Activated CD4-positive, alpha-beta T cell treated with anti-CD3 and anti-CD28 coated beads, Interleukin-2, amount 10 ng/mL, durations not matched to agents 24 days and 14 days (primary cell): Measurements from ENCODE around the gene NFASC. TPM values are rescaled to one million over a fixed set of nuclear protein-coding genes. Genes with fewer than 3 reads are reported as not detected.

Source experiments
- DNase-seq: peaks from one replicate; pipeline ENCODE4 v3.0.0; 2022
- H3K27ac Mint-ChIP-seq: one replicate; pipeline ENCODE4 v1.8.0; 2022; ENCODE audit warnings: mild to moderate bottlenecking, mixed read lengths
- H3K27me3 Mint-ChIP-seq: one replicate; pipeline ENCODE4 v1.8.0; 2022; ENCODE audit warnings: mixed read lengths
- H3K36me3 Mint-ChIP-seq: one replicate; pipeline ENCODE4 v1.8.0; 2022; ENCODE audit warnings: low read depth, mild to moderate bottlenecking, mixed read lengths
- H3K4me1 Mint-ChIP-seq: one replicate; pipeline ENCODE4 v1.8.0; 2021; ENCODE audit warnings: mixed read lengths
- H3K4me3 Mint-ChIP-seq: one replicate; pipeline ENCODE4 v1.8.0; 2022; ENCODE audit warnings: mild to moderate bottlenecking, moderate library complexity, mixed read lengths
- H3K9me3 Mint-ChIP-seq: one replicate; pipeline ENCODE4 v1.8.0; 2021; ENCODE audit warnings: mixed read lengths
- intact Hi-C: fragments of 100-400 bp; cut with micrococcal nuclease; formaldehyde crosslinking; loops from one replicate; pipeline ENCODE4 v1.15.1; 2023
- total RNA-seq: library from RNA; stranded (reverse); gene quantifications from 2 replicates; pipeline ENCODE4 v1.2.3, GENCODE V29; 2022

NFASC gene
- total RNA-seq, result 0.17 and 0.21 TPM in 2 replicates

GRCh38 chr1:204870160-204870912, at the start of gene NFASC:
Gene NFASC, plus strand, starts transcription at chr1:204870862. Its CDS starts 73,454 bp downstream, at chr1:204944316.
- Mint-ChIP-seq H3K4me1 (no peaks in the 10 kb centered on the region), H3K27ac (no peak within 1 kb of the TSS), H3K4me3 (no peak within 1 kb of the TSS), H3K9me3 (no peaks in the 10 kb centered on the region), H3K27me3 (peaks cover 3% of the 10 kb centered on the region), H3K36me3 (no peaks in the 10 kb centered on the region)
- intact Hi-C loops, result no loop called here
- no peak for DNase-seq

DNA sequence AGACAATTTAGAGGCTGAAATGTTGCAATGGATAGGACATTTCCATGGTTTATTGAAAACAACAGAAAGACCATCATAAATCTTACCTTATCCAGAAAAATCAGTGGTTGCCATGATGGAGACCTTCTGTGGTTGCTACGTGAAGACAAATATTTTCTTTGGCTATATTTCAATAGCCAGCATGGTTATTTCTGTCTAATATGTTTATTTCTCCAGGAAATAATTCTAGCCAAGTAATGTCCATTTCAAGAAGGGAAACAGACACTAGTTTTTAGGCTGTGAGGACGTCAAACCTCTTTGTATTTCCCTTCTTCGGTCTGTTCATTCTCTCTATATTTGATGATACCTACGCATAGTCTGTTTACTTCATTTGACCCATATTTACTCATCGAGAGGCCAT, 49.2 kb upstream of the NFASC start:
- intact Hi-C loops, result no loop called here
- DNase-seq, result no peak
- Mint-ChIP-seq H3K27me3 (peaks cover 24% of the 10 kb centered on the region), H3K4me3 (no peak overlapping the region), H3K27ac (no peak overlapping the region), H3K36me3 (no peaks in the 10 kb centered on the region), H3K4me1 (no peaks in the 10 kb centered on the region), H3K9me3 (no peaks in the 10 kb centered on the region)

GRCh38 chr1:204821924-204822323, 48.7 kb upstream of the NFASC start:
- no peak overlapping the region for H3K27ac Mint-ChIP-seq
- no peaks in the 10 kb centered on the region for H3K4me1 Mint-ChIP-seq
- no peaks in the 10 kb centered on the region for H3K36me3 Mint-ChIP-seq
- H3K27me3 Mint-ChIP-seq, result peaks cover 27% of the 10 kb centered on the region
- no peaks in the 10 kb centered on the region for H3K9me3 Mint-ChIP-seq
- DNase-seq, result no peak
- H3K4me3 Mint-ChIP-seq, result no peak overlapping the region
- intact Hi-C loops, result no loop called here

DNA sequence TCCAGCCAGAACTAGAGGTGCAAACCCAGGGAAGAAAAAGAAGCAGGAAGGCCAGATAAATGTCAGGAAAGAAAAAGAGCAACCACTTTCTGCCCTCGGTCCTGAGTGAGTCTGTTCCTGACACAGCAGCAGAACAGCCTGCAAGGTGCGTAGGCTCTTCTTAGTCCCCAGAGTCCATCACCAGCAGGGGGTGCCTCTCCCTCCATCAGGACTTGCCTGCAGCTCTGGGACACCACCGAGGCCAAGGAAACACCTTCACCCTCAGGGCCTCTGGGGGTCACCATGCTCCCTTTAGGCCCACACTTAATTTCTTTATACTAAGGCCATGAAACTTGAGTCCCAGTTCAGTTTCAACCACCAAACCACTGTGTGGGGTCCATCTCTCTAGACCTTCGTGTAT, 43.7 kb upstream of the NFASC start:
- H3K4me3 Mint-ChIP-seq, result no peak overlapping the region
- intact Hi-C loops, result loop anchor here (5.0 kb wide), 1 partner anchor 115 kb away; no protein-coding TSS in a partner anchor

GRCh38 chr1:204828352-204828850, 42.3 kb upstream of the NFASC start:
- peak overlapping the region; percentile 70 for H3K4me3 Mint-ChIP-seq
- intact Hi-C loops, result loop anchor here (5.0 kb wide), 1 partner anchor 114 kb away; no protein-coding TSS in a partner anchor
- H3K9me3 Mint-ChIP-seq, result no peaks in the 10 kb centered on the region
- peak; percentile 80 for DNase-seq
- no peak overlapping the region for H3K27ac Mint-ChIP-seq
- H3K27me3 Mint-ChIP-seq, result peaks cover 60% of the 10 kb centered on the region
- peaks cover 6% of the 10 kb centered on the region for H3K4me1 Mint-ChIP-seq
- no peaks in the 10 kb centered on the region for H3K36me3 Mint-ChIP-seq

More for the DNA sequence above, 43.7 kb upstream of the NFASC start:
- Mint-ChIP-seq H3K4me1 (peaks cover 6% of the 10 kb centered on the region), H3K27me3 (peaks cover 60% of the 10 kb centered on the region), H3K36me3 (no peaks in the 10 kb centered on the region), H3K9me3 (no peaks in the 10 kb centered on the region), H3K27ac (no peak overlapping the region)
- peak; percentile 62 for DNase-seq

GRCh38 chr1:204829133-204829825, 41.4 kb upstream of the NFASC start:
- Mint-ChIP-seq H3K27me3 (peaks cover 63% of the 10 kb centered on the region), H3K4me3 (peak overlapping the region; percentile 70), H3K4me1 (peaks cover 6% of the 10 kb centered on the region), H3K9me3 (no peaks in the 10 kb centered on the region), H3K36me3 (no peaks in the 10 kb centered on the region), H3K27ac (no peak overlapping the region)
- intact Hi-C loops, result loop anchor here (5.0 kb wide), 1 partner anchor 113 kb away; no protein-coding TSS in a partner anchor
- no peak for DNase-seq

GRCh38 chr1:204830747-204831146, 39.9 kb upstream of the NFASC start:
- Mint-ChIP-seq H3K4me3 (no peak overlapping the region), H3K4me1 (peaks cover 6% of the 10 kb centered on the region), H3K27ac (no peak overlapping the region), H3K36me3 (no peaks in the 10 kb centered on the region), H3K27me3 (peaks cover 63% of the 10 kb centered on the region), H3K9me3 (no peaks in the 10 kb centered on the region)
- no peak for DNase-seq
- intact Hi-C loops, result no loop called here

DNA sequence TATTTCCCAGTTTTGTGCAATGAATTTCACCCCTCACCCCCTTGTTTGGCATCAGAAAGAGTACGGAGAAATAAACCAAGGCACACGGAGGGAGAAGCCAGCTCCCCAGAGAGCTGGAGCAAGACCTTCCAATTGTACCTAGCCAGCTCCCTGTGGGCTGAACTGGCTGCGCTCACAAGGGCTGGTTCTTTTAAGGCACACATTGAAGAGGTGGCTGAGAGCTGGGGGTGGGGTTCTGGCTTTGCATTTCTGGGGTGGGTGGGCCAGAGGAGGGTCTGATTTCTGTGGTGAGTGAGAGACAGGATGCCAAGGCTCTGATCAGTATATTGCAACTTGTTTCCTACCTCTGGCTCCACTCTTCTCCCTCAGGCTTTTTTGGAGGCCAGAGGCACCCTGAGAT, 39.5 kb upstream of the NFASC start:
- Mint-ChIP-seq H3K27me3 (peaks cover 62% of the 10 kb centered on the region), H3K9me3 (no peaks in the 10 kb centered on the region), H3K4me3 (no peak overlapping the region), H3K4me1 (peaks cover 6% of the 10 kb centered on the region), H3K36me3 (no peaks in the 10 kb centered on the region), H3K27ac (no peak overlapping the region)
- no peak for DNase-seq
- intact Hi-C loops, result no loop called here

- peaks cover under 1% of the 10 kb centered on the region for H3K4me1 Mint-ChIP-seq
- DNase-seq, result no peak
- H3K27me3 Mint-ChIP-seq, result peaks cover 41% of the 10 kb centered on the region
- no peak overlapping the region for H3K4me3 Mint-ChIP-seq
- no peaks in the 10 kb centered on the region for H3K9me3 Mint-ChIP-seq
- intact Hi-C loops, result no loop called here
- H3K27ac Mint-ChIP-seq, result no peak overlapping the region
- no peaks in the 10 kb centered on the region for H3K36me3 Mint-ChIP-seq
These were observed 36.3 kb upstream of the NFASC start for GRCh38 chr1:204834336-204834735.

- peaks cover 37% of the 10 kb centered on the region for H3K27me3 Mint-ChIP-seq
- intact Hi-C loops, result no loop called here
- H3K36me3 Mint-ChIP-seq, result no peaks in the 10 kb centered on the region
- H3K9me3 Mint-ChIP-seq, result no peaks in the 10 kb centered on the region
- no peaks in the 10 kb centered on the region for H3K4me1 Mint-ChIP-seq
- H3K27ac Mint-ChIP-seq, result no peak overlapping the region
- no peak for DNase-seq
- H3K4me3 Mint-ChIP-seq, result no peak overlapping the region
These were observed 35.9 kb upstream of the NFASC start for GRCh38 chr1:204834752-204835151.

DNA sequence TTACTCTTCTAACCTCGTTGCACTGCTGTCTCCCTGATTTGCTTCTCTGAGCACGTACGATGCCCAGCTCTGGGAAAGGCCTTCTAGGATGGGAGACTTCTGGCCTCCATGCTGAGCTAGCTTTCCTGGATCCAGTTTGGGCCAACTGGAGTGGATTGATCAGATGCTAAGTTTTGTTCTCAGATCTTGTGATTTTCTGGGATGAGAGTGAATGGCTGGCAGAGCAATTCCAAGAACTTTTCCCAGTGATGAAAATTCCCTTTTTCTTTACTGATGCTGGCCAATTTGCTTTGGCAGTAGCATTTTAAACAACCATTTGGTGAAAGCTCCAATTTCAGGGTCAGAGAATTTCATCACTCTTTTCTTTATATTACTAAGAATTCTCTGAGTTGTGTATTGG, 34.9 kb upstream of the NFASC start:
- intact Hi-C loops, result no loop called here
- Mint-ChIP-seq H3K36me3 (no peaks in the 10 kb centered on the region), H3K4me3 (no peak overlapping the region), H3K4me1 (no peaks in the 10 kb centered on the region), H3K27me3 (peaks cover 29% of the 10 kb centered on the region), H3K27ac (no peak overlapping the region), H3K9me3 (no peaks in the 10 kb centered on the region)
- DNase-seq, result no peak

DNA sequence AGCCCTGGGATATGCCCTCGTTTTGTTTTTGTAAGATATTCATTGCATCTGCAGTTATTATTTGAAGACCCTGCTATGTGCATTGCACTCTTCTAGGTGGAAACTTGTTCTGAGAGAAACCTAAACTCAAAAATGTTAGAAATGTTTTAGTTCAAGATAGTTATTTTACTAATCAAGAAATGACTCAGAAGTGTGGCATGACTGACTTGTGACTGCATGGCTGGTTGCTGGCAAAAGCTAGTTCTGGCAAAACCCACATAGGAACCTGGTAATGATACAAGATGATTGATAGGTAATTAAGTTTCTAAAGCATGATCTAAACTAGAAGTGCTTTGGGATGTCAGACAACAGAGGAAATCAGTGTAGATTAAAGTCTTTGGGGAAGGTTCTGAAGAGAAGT, 33.8 kb upstream of the NFASC start:
- peaks cover 20% of the 10 kb centered on the region for H3K27me3 Mint-ChIP-seq
- H3K4me1 Mint-ChIP-seq, result no peaks in the 10 kb centered on the region
- intact Hi-C loops, result no loop called here
- no peaks in the 10 kb centered on the region for H3K36me3 Mint-ChIP-seq
- H3K4me3 Mint-ChIP-seq, result no peak overlapping the region
- DNase-seq, result no peak
- no peak overlapping the region for H3K27ac Mint-ChIP-seq
- no peaks in the 10 kb centered on the region for H3K9me3 Mint-ChIP-seq

- Mint-ChIP-seq H3K4me3 (no peak overlapping the region), H3K4me1 (peaks cover 1% of the 10 kb centered on the region), H3K36me3 (no peaks in the 10 kb centered on the region), H3K9me3 (no peaks in the 10 kb centered on the region), H3K27me3 (peaks cover 16% of the 10 kb centered on the region), H3K27ac (no peak overlapping the region)
- intact Hi-C loops, result no loop called here
- DNase-seq, result peak; percentile 76
These were observed 33.1 kb upstream of the NFASC start for GRCh38 chr1:204837440-204838084.

- Mint-ChIP-seq H3K36me3 (no peaks in the 10 kb centered on the region), H3K27ac (no peak overlapping the region), H3K27me3 (peaks cover 6% of the 10 kb centered on the region), H3K4me3 (no peak overlapping the region), H3K4me1 (peaks cover 1% of the 10 kb centered on the region), H3K9me3 (no peaks in the 10 kb centered on the region)
- DNase-seq, result no peak
- intact Hi-C loops, result no loop called here
These were observed 29.3 kb upstream of the NFASC start for GRCh38 chr1:204841316-204841715.
